ENCODE measurements around the gene UGT1A9.
"Not testable (repeated sequence)": the region's sequence is repeated elsewhere in the genome, so short reads cannot be mapped to it uniquely, and the experiment has no call there.

The UGT1A9 gene

DNA sequence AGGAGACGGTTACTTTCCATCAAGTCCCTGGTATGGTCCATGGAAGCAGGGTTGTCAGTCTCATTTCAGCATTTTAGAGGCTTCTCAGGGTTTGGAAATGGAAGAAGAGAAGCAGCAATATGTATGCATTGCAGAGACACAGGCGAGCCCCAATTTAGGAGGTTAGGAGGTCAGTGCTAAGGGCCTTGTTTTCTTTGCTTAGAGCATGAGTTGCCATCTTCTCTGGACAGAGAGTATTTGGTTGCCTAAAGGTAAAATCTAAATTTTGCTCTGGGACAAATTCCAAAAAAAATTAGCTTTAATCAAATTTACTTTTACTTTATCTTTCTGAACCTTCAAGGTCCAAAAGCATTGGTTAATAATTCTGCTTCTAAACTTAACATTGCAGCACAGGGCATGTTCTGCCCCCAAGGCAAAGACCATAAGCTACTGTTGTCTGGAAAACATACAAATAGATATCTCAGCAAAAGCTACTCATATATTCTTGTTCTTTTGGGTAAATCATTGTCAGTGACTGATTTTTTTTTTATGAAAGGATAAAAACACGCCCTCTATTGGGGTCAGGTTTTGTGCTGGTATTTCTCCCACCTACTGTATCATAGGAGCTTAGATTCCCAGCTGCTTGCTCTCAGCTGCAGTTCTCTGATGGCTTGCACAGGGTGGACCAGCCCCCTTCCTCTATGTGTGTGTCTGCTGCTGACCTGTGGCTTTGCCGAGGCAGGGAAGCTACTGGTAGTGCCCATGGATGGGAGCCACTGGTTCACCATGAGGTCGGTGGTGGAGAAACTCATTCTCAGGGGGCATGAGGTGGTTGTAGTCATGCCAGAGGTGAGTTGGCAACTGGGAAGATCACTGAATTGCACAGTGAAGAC lies at the start of gene UGT1A9:
UGT1A9 (plus strand) TSS at position 609 of the 872 bp plus-strand sequence; CDS start at position 646, 37 bp downstream.
- no peak for DNase-seq (ENCODE audit: low read depth in 1 of 2, low spot score in 1 of 2)

DNA sequence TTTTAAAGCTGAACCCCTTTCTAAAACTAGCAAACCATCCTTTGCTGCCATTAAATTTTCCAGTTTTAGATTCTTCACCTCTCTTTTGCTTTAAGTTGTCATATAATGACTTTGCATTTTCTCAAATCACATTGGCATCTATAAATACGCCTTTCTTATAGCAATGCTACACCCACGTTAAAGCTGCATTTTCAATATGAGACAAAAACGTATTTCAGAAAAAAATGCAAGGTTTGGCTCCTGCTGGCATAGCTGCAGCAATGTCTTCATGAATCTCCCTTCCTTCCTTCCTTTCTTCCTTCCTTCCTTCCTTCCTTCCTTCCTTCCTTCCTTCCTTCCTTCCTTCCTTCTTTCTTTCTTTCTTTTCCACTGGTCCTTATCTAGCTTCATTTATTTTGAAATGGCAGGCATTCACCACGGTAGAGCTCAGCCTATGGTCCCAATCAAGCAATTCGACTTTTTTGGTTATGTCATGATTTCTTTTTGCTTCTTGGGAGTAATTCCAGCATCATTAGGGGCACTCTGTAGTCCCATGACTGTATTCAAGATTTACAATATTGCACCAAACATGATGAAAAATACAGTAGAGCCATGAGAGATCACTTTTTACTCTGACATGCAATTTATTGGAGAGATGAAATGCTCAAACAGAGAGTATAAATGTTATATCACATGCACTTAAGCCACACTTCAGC lies 44.2 kb upstream of the UGT1A9 start:
- DNase-seq (ENCODE audit: low read depth in 1 of 2, low spot score in 1 of 2) = no peak

DNA sequence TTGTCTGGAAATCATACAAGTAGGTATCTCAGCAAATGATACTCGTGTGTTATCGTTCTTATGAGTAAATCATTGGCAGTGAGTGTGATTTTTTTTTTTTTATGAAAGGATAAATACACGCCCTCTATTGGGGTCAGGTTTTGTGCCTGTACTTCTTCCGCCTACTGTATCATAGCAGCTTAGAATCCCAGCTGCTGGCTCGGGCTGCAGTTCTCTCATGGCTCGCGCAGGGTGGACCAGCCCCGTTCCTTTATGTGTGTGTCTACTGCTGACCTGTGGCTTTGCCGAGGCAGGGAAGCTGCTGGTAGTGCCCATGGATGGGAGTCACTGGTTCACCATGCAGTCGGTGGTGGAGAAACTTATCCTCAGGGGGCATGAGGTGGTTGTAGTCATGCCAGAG lies 35.4 kb upstream of the UGT1A9 start, which contains the start of gene UGT1A10:
UGT1A10 (plus strand) TSS at position 143 of the 400 bp plus-strand sequence; CDS start at position 218, 75 bp downstream.
- DNase-seq (ENCODE audit: low read depth in 1 of 2, low spot score in 1 of 2) = not testable (repeated sequence)

DNA sequence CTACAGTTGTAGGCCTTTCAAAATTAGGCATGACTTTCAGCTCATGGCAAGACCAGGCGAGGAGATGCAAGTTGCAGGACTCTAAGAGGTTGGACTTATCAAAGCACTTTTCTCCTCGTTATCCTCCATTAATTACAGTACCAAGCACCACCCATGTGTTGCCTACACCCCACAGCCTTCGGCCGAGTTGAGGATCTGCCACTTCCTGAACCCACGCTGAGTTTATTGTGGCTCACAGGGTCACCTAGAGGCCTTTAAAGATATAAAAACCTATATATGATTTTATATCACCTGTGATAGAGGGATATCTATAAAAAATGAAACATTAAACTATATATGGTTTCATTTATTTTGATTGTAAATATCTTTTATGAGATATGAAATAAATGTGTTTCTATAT lies 32.9 kb upstream of the UGT1A9 start:
- no peak for DNase-seq (ENCODE audit: low read depth in 1 of 2, low spot score in 1 of 2)

DNA sequence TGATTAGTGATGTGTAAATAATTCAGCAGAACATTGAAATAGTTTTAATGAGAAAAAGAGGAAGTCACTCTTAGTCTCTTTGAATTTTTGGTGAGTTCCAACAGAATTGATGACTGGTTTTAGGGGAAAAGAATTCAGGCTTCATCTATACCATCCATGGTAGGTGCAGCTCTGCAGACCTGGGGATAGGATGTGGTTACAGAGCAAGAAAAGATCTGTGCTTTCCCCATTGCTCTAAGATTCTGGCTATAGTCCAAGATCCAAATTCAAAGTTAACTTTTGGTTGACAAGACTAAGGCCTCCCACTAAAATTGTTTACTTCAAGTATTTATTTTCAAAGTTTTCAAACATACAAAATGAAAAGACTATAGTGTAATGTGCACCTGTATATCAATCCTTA lies 31.8 kb upstream of the UGT1A9 start:
- no peak for DNase-seq (ENCODE audit: low read depth in 1 of 2, low spot score in 1 of 2)

GRCh38 chr2:233643128-233643527 lies 28.6 kb upstream of the UGT1A9 start:
- no peak for DNase-seq (ENCODE audit: low read depth in 1 of 2, low spot score in 1 of 2)

DNA sequence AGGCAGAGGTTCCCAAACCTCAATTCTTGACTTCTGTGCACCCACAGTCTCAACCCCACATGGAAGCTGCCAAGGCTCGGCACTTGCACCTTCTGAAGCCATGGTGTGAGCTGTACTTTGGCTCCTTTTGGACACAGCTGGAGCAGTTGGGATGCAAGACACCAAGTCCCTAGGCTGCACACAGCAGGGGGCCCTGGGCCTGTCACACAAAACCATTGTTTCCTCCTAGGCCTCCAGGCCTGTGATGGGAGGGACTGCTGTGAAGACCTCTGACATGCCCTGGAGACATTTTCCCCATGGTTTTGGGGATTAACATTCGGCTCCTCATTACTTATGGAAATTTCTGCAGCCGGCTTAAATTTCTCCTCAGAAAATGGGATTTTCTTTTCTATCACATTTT lies 25.7 kb upstream of the UGT1A9 start:
- DNase-seq (ENCODE audit: low read depth in 1 of 2, low spot score in 1 of 2) = not testable (repeated sequence)

DNA sequence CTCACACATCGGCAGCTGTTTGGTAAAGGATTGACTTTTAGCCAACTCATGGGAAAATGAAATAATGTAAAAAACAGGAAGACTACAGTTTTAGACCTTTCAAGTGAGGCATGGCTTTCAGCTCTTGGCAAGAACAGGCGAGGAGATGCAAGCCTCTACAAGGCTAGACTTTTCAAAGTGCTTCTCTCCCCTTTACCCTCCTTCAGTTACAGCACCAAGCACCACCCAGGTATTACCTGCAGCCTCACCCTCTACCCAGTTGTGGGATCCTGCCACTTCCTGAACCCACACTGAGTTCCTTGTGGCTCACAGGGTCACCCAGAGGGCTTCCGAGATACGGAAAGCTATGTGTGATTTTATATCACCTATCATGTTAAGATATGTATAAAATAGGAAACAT lies 20.7 kb upstream of the UGT1A9 start:
- no peak for DNase-seq (ENCODE audit: low read depth in 1 of 2, low spot score in 1 of 2)

DNA sequence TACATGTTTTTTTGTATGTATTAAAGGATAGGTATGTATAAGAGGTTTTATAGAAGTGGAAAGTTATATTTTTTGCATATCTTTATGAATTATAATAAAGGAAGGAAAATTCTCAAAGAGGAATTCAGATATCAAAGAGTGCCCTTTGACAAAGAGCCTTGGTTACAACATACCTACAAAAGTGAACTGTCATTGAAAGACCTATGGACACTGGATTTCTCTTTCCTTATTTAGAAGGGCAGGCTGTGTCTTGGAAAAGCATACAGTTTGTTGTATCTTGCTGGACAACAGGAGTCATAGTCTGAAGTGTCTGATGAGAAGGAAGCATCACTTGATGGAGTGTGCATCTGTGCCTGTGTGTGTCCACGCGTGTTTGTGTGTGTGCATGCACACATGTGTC lies 20.3 kb upstream of the UGT1A9 start:
- no peak for DNase-seq (ENCODE audit: low read depth in 1 of 2, low spot score in 1 of 2)

DNA sequence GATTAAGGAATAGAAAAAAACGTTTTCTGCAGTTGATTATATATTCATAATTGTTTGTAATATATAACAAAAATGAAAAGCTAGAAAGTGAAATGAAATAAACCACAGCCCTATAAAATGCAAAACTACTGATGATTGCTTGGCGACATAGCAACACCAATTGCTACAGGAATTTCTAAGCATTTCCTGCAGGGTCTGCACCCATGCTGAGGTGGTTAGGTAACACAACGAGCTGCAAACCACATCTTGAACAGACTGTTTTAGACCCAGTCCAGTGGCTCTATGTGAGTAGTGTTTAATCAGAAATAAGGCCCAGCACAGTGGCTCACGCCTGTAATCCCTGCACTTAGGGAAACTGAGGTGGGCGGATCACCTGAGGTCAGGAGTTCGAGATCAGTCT lies 17.2 kb upstream of the UGT1A9 start:
- no peak for DNase-seq (ENCODE audit: low read depth in 1 of 2, low spot score in 1 of 2)

DNA sequence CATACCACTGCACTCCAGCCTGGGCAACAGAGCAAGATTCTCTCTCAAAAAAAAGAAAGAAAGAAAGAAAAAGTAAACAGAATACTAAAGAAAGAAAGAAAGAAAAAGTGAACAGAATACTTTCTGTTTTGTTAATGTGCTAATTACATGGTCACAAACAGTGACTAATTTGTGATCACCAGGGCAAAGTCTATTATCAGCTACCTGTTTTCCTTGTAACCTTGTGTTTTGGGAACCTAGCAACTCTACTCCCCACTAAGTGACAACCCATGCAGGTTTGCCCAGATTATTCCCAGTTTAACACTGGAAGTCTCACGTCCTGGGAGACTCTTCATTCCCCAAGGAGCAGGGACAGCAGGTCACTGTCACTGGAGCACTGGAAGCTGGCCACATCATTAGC lies 16.7 kb upstream of the UGT1A9 start:
- DNase-seq (ENCODE audit: low read depth in 1 of 2, low spot score in 1 of 2) = no peak

- not testable (repeated sequence) for DNase-seq (ENCODE audit: low read depth in 1 of 2, low spot score in 1 of 2)
These were observed 15.8 kb upstream of the UGT1A9 start for GRCh38 chr2:233655943-233656342.

GRCh38 chr2:233656443-233656842 lies 15.3 kb upstream of the UGT1A9 start:
- no peak for DNase-seq (ENCODE audit: low read depth in 1 of 2, low spot score in 1 of 2)

GRCh38 chr2:233658610-233659009 lies 13.1 kb upstream of the UGT1A9 start:
- DNase-seq (ENCODE audit: low read depth in 1 of 2, low spot score in 1 of 2) = no peak

DNA sequence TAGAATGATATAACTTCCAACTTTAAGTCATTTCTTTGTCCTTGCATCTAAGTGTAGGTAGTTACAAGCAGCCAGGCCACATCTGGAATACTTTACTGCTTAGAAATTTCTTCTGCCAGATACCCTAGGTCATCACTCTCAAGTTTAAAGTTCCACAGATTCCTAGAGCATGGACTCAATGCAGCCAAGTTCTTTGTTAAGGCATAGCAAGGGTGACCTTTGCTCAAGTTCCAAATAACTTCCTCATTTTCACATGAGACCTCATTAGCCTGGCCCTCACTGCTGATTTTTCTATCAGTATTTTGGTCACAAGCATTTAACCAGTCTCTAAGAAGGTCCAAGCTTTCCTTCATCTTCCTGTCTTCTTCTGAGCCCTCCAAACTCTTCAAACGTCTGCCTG lies 7.8 kb upstream of the UGT1A9 start:
- DNase-seq (ENCODE audit: low read depth in 1 of 2, low spot score in 1 of 2) = no peak

- no peak for DNase-seq (ENCODE audit: low read depth in 1 of 2, low spot score in 1 of 2)
These were observed 3.0 kb upstream of the UGT1A9 start for GRCh38 chr2:233668605-233669260.

DNA sequence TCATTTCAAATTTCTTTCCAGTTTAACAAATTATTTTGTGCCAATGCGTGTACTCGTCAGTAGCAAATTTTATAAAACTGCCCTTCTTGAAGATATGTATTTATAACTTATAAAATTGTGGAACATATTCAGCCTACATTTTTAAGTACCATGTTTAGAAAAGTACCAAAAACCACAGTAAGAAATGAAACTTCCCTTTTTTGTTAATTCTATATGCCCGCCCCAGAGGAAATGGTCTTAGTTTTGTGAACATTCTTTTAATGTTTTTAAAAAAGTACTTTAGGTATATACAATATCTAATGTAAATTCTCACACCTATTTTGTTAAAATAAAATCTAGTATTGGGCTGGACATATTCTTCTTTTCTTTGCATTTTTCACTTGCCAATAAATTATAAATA lies 1.2 kb downstream of the UGT1A9 start:
- DNase-seq (ENCODE audit: low read depth in 1 of 2, low spot score in 1 of 2) = no peak

GRCh38 chr2:233673896-233674295 lies 2.2 kb downstream of the UGT1A9 start:
- no peak for DNase-seq (ENCODE audit: low read depth in 1 of 2, low spot score in 1 of 2)

GRCh38 chr2:233674314-233674713 lies 2.6 kb downstream of the UGT1A9 start:
- DNase-seq (ENCODE audit: low read depth in 1 of 2, low spot score in 1 of 2) = no peak

GRCh38 chr2:233674995-233675394 lies 3.3 kb downstream of the UGT1A9 start:
- DNase-seq (ENCODE audit: low read depth in 1 of 2, low spot score in 1 of 2) = no peak

DNA sequence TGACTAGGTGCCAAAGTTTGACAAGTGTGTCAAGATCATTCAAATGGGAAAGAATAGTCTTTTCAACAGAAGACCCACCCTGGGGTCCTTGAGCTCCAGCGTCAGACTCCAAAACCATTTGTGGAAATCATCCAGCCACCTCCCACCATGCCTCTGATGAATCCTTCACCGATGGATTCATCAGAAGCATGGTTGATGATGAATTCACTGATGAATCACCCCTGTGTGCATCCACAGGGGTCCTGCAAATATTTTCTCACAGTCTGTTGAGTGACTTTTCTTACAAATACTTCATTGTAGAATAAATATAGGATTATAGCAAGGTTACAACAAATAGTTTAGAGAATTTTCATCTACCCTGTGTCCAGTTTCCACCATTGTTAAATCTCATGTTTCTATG lies 4.3 kb downstream of the UGT1A9 start:
- DNase-seq (ENCODE audit: low read depth in 1 of 2, low spot score in 1 of 2) = no peak

GRCh38 chr2:233679196-233679595 lies 7.5 kb downstream of the UGT1A9 start:
- no peak for DNase-seq (ENCODE audit: low read depth in 1 of 2, low spot score in 1 of 2)
